Lower lobe of right lung (tissue), 2 donors: Measurements from ENCODE around the gene TEX9. TPM values are rescaled to one million over a fixed set of nuclear protein-coding genes. Genes with fewer than 3 reads are reported as not detected.

ENCODE experiments used
- ATAC-seq, 2 donors: fragments of 200-7000 bp; cut with Tn5 transposase; one replicate each; pipeline ENCODE4 v1.9.1; 2020 to 2022; ENCODE audit warnings: mild to moderate bottlenecking in 2 of 2, moderate library complexity in 2 of 2
- DNase-seq: peaks from one replicate; pipeline ENCODE4 v3.0.0-alpha.2; 2020
- H3K27ac ChIP-seq: fragments of 200-600 bp; one replicate; pipeline ENCODE4 v1.8.0; 2022
- H3K27me3 ChIP-seq: fragments of 200-600 bp; one replicate; pipeline ENCODE4 v1.8.0; 2022; ENCODE audit warnings: low read depth
- H3K36me3 ChIP-seq: fragments of 200-600 bp; one replicate; pipeline ENCODE4 v1.8.0; 2022; ENCODE audit warnings: mild to moderate bottlenecking
- H3K4me1 ChIP-seq: fragments of 200-600 bp; one replicate; pipeline ENCODE4 v1.8.0; 2022
- H3K4me3 ChIP-seq: fragments of 200-600 bp; one replicate; pipeline ENCODE4 v1.8.0; 2022; ENCODE audit warnings: mild to moderate bottlenecking
- H3K9me3 ChIP-seq: fragments of 200-600 bp; one replicate; pipeline ENCODE4 v1.8.0; 2022
- CTCF ChIP-seq: fragments of 200-600 bp; IDR thresholded peaks from one replicate; pipeline ENCODE4 v1.8.0; 2022; ENCODE audit warnings: antibody characterized with exemption, mild to moderate bottlenecking
- intact Hi-C: fragments of 100-400 bp; cut with DNase I; formaldehyde crosslinking; loops from one replicate; pipeline ENCODE4 v1.11.0; 2022
- total RNA-seq: library from RNA; stranded (reverse); fragmentation: NEBNext Ultra II Directional; extraction: Animal tissue kit (Norgen Biotek cat#: 25700); gene quantifications from one replicate; pipeline ENCODE4 v1.2.1, GENCODE V29; 2021
- donor health status: DM: no; HTN: yes; CAD: no; lungs with severe emphysema.

The TEX9 gene
- total RNA-seq, 1 donor from 2014 or later, result 11.6 TPM

DNA sequence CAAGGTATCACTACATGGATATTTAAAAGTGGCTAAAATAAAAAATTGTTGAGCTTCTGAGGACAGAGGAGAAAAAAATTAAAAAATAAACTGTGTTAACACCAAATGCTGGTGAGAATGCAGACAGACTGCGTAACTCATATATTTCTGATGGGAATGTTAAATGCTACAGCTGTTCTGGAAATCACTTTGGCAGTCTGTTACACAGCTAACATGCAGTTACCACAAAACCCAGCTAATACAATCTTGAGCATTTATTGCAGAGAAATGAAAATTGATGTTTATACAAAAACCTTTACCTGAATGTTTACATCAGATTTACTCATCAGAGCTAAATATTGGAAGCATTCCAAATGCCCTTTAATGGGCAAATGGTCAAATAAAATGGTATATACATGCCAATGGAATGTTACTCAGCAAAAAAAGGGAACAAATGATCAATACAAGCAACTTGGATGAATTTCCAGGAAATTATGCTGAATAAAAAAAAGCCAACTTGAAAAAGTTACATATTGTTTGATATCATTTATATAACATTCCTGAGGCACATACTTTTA, 75.1 kb downstream of the TEX9 start:
- no peak for DNase-seq
- Histone ChIP-seq H3K36me3 (no peaks in the 10 kb centered on the region), H3K27me3 (no peaks in the 10 kb centered on the region), H3K4me3 (no peak overlapping the region), H3K27ac (no peak overlapping the region), H3K4me1 (no peaks in the 10 kb centered on the region), H3K9me3 (no peaks in the 10 kb centered on the region)
- intact Hi-C loops, result no loop called here
- TF ChIP-seq CTCF, result no peak
- no peak for ATAC-seq

- Histone ChIP-seq H3K27ac (no peak overlapping the region), H3K36me3 (no peaks in the 10 kb centered on the region), H3K4me1 (no peaks in the 10 kb centered on the region), H3K27me3 (no peaks in the 10 kb centered on the region), H3K4me3 (no peak overlapping the region), H3K9me3 (no peaks in the 10 kb centered on the region)
- no peak for TF ChIP-seq CTCF
- intact Hi-C loops, result no loop called here
- ATAC-seq (no peak), DNase-seq (no peak)
Observed at GRCh38 chr15:56442354-56442753, 77.1 kb downstream of the TEX9 start.

GRCh38 chr15:56445746-56446145, 80.5 kb downstream of the TEX9 start:
- Histone ChIP-seq H3K27me3 (no peaks in the 10 kb centered on the region), H3K9me3 (no peaks in the 10 kb centered on the region), H3K36me3 (no peaks in the 10 kb centered on the region), H3K4me1 (no peaks in the 10 kb centered on the region), H3K27ac (no peak overlapping the region), H3K4me3 (no peak overlapping the region)
- no peak for TF ChIP-seq CTCF
- DNase-seq, result no peak
- no peak for ATAC-seq
- intact Hi-C loops, result no loop called here

GRCh38 chr15:56454836-56455235, 89.6 kb downstream of the TEX9 start:
- Histone ChIP-seq H3K27me3 (no peaks in the 10 kb centered on the region), H3K9me3 (no peaks in the 10 kb centered on the region), H3K4me3 (no peak overlapping the region), H3K36me3 (no peaks in the 10 kb centered on the region), H3K4me1 (no peaks in the 10 kb centered on the region), H3K27ac (no peak overlapping the region)
- DNase-seq, result no peak
- TF ChIP-seq CTCF, result no peak
- intact Hi-C loops, result no loop called here
- no peak for ATAC-seq

- intact Hi-C loops, result no loop called here
- Histone ChIP-seq H3K4me3 (no peak overlapping the region), H3K36me3 (no peaks in the 10 kb centered on the region), H3K9me3 (no peaks in the 10 kb centered on the region), H3K27me3 (no peaks in the 10 kb centered on the region), H3K4me1 (no peaks in the 10 kb centered on the region), H3K27ac (no peak overlapping the region)
- DNase-seq (no peak), ATAC-seq (no peak)
- TF ChIP-seq CTCF, result no peak
Observed at GRCh38 chr15:56456229-56456628, 91.0 kb downstream of the TEX9 start.

GRCh38 chr15:56459096-56459495, 93.9 kb downstream of the TEX9 start:
- Histone ChIP-seq H3K4me3 (no peak overlapping the region), H3K36me3 (no peaks in the 10 kb centered on the region), H3K9me3 (no peaks in the 10 kb centered on the region), H3K27me3 (no peaks in the 10 kb centered on the region), H3K27ac (no peak overlapping the region), H3K4me1 (peaks cover 1% of the 10 kb centered on the region)
- ATAC-seq (no peak), DNase-seq (no peak)
- no peak for TF ChIP-seq CTCF
- intact Hi-C loops, result no loop called here
